DOHH2 (cell line): ENCODE data around the gene SAMD5.

ENCODE experiments used
- H3F3A ChIP-seq: fragments of 200-600 bp; sonication (generic), shearing (Covaris generic); 2 replicates; pipeline ENCODE4 v1.6.0; 2016; ENCODE audit warnings: antibody characterized with exemption, mild to moderate bottlenecking; ENCODE audit not compliant: control insufficient read depth, insufficient read depth
- H3K27ac ChIP-seq: fragments of 200-600 bp; sonication (generic); 2 replicates; pipeline ENCODE4 v1.5.1; 2014; ENCODE audit warnings: low read depth, mild to moderate bottlenecking, low read length, moderate library complexity
- H3K27me3 ChIP-seq: fragments of 200-600 bp; sonication (generic); 2 replicates; pipeline ENCODE4 v1.6.1; 2014; ENCODE audit warnings: mild to moderate bottlenecking, low read length, mixed read lengths; ENCODE audit not compliant: control insufficient read depth
- H3K36me3 ChIP-seq: fragments of 200-600 bp; sonication (generic); 2 replicates; pipeline ENCODE4 v1.6.1; 2014; ENCODE audit warnings: mild to moderate bottlenecking, low read length, moderate library complexity, mixed read lengths; ENCODE audit not compliant: control insufficient read depth
- H3K4me1 ChIP-seq: fragments of 200-600 bp; sonication (generic); 2 replicates; pipeline ENCODE4 v1.6.1; 2014; ENCODE audit warnings: mild to moderate bottlenecking, low read length, mixed read lengths; ENCODE audit not compliant: control insufficient read depth
- H3K4me2 ChIP-seq: fragments of 200-600 bp; sonication (generic); 2 replicates; pipeline ENCODE4 v1.6.0; 2014; ENCODE audit warnings: mild to moderate bottlenecking, low read length, moderate library complexity
- H3K4me3 ChIP-seq: fragments of 200-600 bp; sonication (generic); 2 replicates; pipeline ENCODE4 v1.5.1; 2014; ENCODE audit warnings: mild to moderate bottlenecking, low read length, mixed read lengths
- H3K79me2 ChIP-seq: fragments of 200-600 bp; sonication (generic); 2 replicates; pipeline ENCODE4 v1.6.1; 2014; ENCODE audit warnings: mild to moderate bottlenecking, low read length, mixed read lengths; ENCODE audit not compliant: control insufficient read depth
- H3K9me2 ChIP-seq: fragments of 200-600 bp; sonication (generic); replicated peaks from 2 replicates; pipeline ENCODE4 v1.6.1; 2014; ENCODE audit warnings: mild to moderate bottlenecking, low read length, mixed read lengths; ENCODE audit not compliant: control insufficient read depth
- H3K9me3 ChIP-seq: fragments of 200-600 bp; sonication (generic); 2 replicates; pipeline ENCODE4 v1.6.1; 2014; ENCODE audit warnings: antibody characterized with exemption, low read length, mixed read lengths; ENCODE audit not compliant: control insufficient read depth, insufficient read depth
- H4K20me1 ChIP-seq: fragments of 200-600 bp; sonication (generic); 2 replicates; pipeline ENCODE4 v1.6.0; 2014; ENCODE audit warnings: low read depth, mild to moderate bottlenecking, antibody characterized with exemption, low read length, moderate library complexity; ENCODE audit not compliant: control insufficient read depth, insufficient read depth
- CTCF ChIP-seq: fragments of 200-600 bp; sonication (generic); IDR thresholded peaks from one replicate; pipeline ENCODE4 v1.5.1; 2014; ENCODE audit warnings: antibody characterized with exemption, mild to moderate bottlenecking, low read depth, low read length; ENCODE audit not compliant: poor library complexity, severe bottlenecking
- EZH2phosphoT487 ChIP-seq: fragments of 200-600 bp; sonication (generic); IDR thresholded peaks from 2 replicates; pipeline ENCODE4 v1.6.1; 2017; ENCODE audit warnings: borderline replicate concordance, mild to moderate bottlenecking, antibody characterized with exemption, low read length, moderate library complexity, mixed read lengths

SAMD5 gene

GRCh38 chr6:147527197-147527596 lies 18.7 kb downstream of the SAMD5 start:
- no peak overlapping the region for H3K27ac ChIP-seq
- no peaks in the 10 kb centered on the region for H3K36me3 ChIP-seq
- no peak overlapping the region for H3K4me2 ChIP-seq
- H3K4me1 ChIP-seq = no peaks in the 10 kb centered on the region
- TF ChIP-seq CTCF (no peak), EZH2phosphoT487 (no peak)
- no peaks in the 10 kb centered on the region for H3K79me2 ChIP-seq
- H3F3A ChIP-seq = no peaks in the 10 kb centered on the region
- H3K4me3 ChIP-seq = no peak overlapping the region
- H4K20me1 ChIP-seq = no peaks in the 10 kb centered on the region
- H3K9me2 ChIP-seq = no peaks in the 10 kb centered on the region
- peaks cover 5% of the 10 kb centered on the region for H3K27me3 ChIP-seq
- H3K9me3 ChIP-seq = no peaks in the 10 kb centered on the region

- Histone ChIP-seq H3K4me3 (no peak overlapping the region), H3K4me2 (no peak overlapping the region), H3K79me2 (no peaks in the 10 kb centered on the region), H3K4me1 (no peaks in the 10 kb centered on the region), H3K27me3 (peaks cover 5% of the 10 kb centered on the region), H3K9me2 (no peaks in the 10 kb centered on the region), H3K9me3 (no peaks in the 10 kb centered on the region), H3K36me3 (no peaks in the 10 kb centered on the region), H3F3A (no peaks in the 10 kb centered on the region), H4K20me1 (no peaks in the 10 kb centered on the region), H3K27ac (no peak overlapping the region)
- TF ChIP-seq EZH2phosphoT487 (no peak), CTCF (no peak)
These were observed 20.1 kb downstream of the SAMD5 start for GRCh38 chr6:147528511-147529145.

- no peaks in the 10 kb centered on the region for H3K4me1 ChIP-seq
- TF ChIP-seq EZH2phosphoT487 (no peak), CTCF (no peak)
- peaks cover 5% of the 10 kb centered on the region for H3K27me3 ChIP-seq
- no peaks in the 10 kb centered on the region for H4K20me1 ChIP-seq
- H3K4me2 ChIP-seq = no peak overlapping the region
- no peak overlapping the region for H3K27ac ChIP-seq
- H3K79me2 ChIP-seq = no peaks in the 10 kb centered on the region
- H3K9me2 ChIP-seq = no peaks in the 10 kb centered on the region
- no peaks in the 10 kb centered on the region for H3F3A ChIP-seq
- H3K4me3 ChIP-seq = no peak overlapping the region
- H3K36me3 ChIP-seq = no peaks in the 10 kb centered on the region
- no peaks in the 10 kb centered on the region for H3K9me3 ChIP-seq
These were observed 21.9 kb downstream of the SAMD5 start for GRCh38 chr6:147530132-147531060.
